HEK293 (cell line): ENCODE results near the gene CSK.
A peak's percentile ranks its signal among the peaks of the same experiment; 100 is the strongest.

Source experiments
- CTCF ChIA-PET: fragments of 350-600 bp; formaldehyde crosslinking; extraction: SDS; loops from one replicate; lab custom pipeline; 2021; ENCODE audit warnings: antibody characterized with exemption; lab: Yijun Ruan, JAX
- POLR2A ChIA-PET: fragments of 300-600 bp; formaldehyde crosslinking; extraction: SDS; loops from one replicate; lab custom pipeline; 2020; ENCODE audit warnings: antibody characterized with exemption, inconsistent platforms; lab: Yijun Ruan, JAX
- H3K27ac ChIP-seq: fragments of 200-500 bp; sonication (Bioruptor generic); 2 replicates; pipeline ENCODE4 v1.5.1; 2014; ENCODE audit warnings: low read depth, low read length, control low read depth, inconsistent platforms; ENCODE audit errors: extremely low read depth
- H3K36me3 ChIP-seq, 2 experiments: fragments of 200-500 bp in 1 of 2; sonication (Bioruptor generic) in 1 of 2; 1 replicate in 1 of 2; 2 replicates in 1 of 2; pipeline ENCODE4 v1.5.1; 2014 to 2017; ENCODE audit warnings: inconsistent platforms in 2 of 2, low read length in 2 of 2; ENCODE audit not compliant: control insufficient read depth in 2 of 2, insufficient read depth in 1 of 2
- H3K4me1 ChIP-seq: fragments of 200-500 bp; sonication (Bioruptor generic); 2 replicates; pipeline ENCODE4 v1.5.1; 2014; ENCODE audit warnings: mild to moderate bottlenecking, low read length, inconsistent platforms; ENCODE audit not compliant: control insufficient read depth, insufficient read depth
- H3K4me3 ChIP-seq: 2 replicates; pipeline ENCODE4 v1.5.1; 2011; ENCODE audit warnings: low read depth, mild to moderate bottlenecking, control low read depth, low read length, moderate library complexity
- H3K9me3 ChIP-seq: fragments of 200-500 bp; sonication (Bioruptor generic); 2 replicates; pipeline ENCODE4 v1.5.1; 2014; ENCODE audit warnings: low read depth, low read length, inconsistent platforms; ENCODE audit not compliant: control insufficient read depth, insufficient read depth
- GFI1B ChIP-seq: fragments of 450-650 bp; formaldehyde crosslinking; IDR thresholded peaks from 2 replicates; pipeline ENCODE4 v1.5.1; 2016; ENCODE audit warnings: missing biosample characterization, missing genetic modification characterization
- INSM2 ChIP-seq: fragments of 450-650 bp; formaldehyde crosslinking; IDR thresholded peaks from 2 replicates; pipeline ENCODE4 v1.5.1; 2016; ENCODE audit warnings: missing biosample characterization, missing genetic modification characterization
- KLF1 ChIP-seq: fragments of 450-650 bp; formaldehyde crosslinking; IDR thresholded peaks from 2 replicates; pipeline ENCODE4 v1.5.1; 2016; ENCODE audit warnings: missing biosample characterization, missing genetic modification characterization
- KLF16 ChIP-seq: fragments of 450-650 bp; formaldehyde crosslinking; IDR thresholded peaks from 2 replicates; pipeline ENCODE4 v1.5.1; 2017; ENCODE audit warnings: missing biosample characterization, missing genetic modification characterization
- MEIS1 ChIP-seq: sonication (generic); formaldehyde crosslinking; IDR thresholded peaks from 2 replicates; pipeline ENCODE4 v1.8.1; 2022; ENCODE audit warnings: missing genetic modification reagents, mild to moderate bottlenecking, borderline replicate concordance
- PATZ1 ChIP-seq: fragments of 450-650 bp; formaldehyde crosslinking; IDR thresholded peaks from 2 replicates; pipeline ENCODE4 v1.5.1; 2016; ENCODE audit warnings: missing biosample characterization, missing genetic modification characterization
- PRDM1 ChIP-seq: fragments of 450-650 bp; formaldehyde crosslinking; IDR thresholded peaks from 2 replicates; pipeline ENCODE4; 2016; ENCODE audit warnings: missing biosample characterization, missing genetic modification characterization
- ZBTB20 ChIP-seq: fragments of 450-650 bp; formaldehyde crosslinking; IDR thresholded peaks from 2 replicates; pipeline ENCODE4 v1.5.1; 2016; ENCODE audit warnings: missing biosample characterization, missing genetic modification characterization
- ZBTB48 ChIP-seq: fragments of 450-650 bp; formaldehyde crosslinking; IDR thresholded peaks from 2 replicates; pipeline ENCODE4 v1.5.1; 2016; ENCODE audit warnings: missing biosample characterization, missing genetic modification characterization
- ZEB2 ChIP-seq: fragments of 450-650 bp; formaldehyde crosslinking; IDR thresholded peaks from 2 replicates; pipeline ENCODE4 v1.5.1; 2016; ENCODE audit warnings: missing biosample characterization, missing genetic modification characterization
- ZNF121 ChIP-seq: fragments of 450-650 bp; formaldehyde crosslinking; IDR thresholded peaks from 2 replicates; pipeline ENCODE4 v1.5.1; 2016; ENCODE audit warnings: missing biosample characterization, missing genetic modification characterization
- ZNF132 ChIP-seq: fragments of 450-650 bp; formaldehyde crosslinking; IDR thresholded peaks from 2 replicates; pipeline ENCODE4 v1.5.1; 2017; ENCODE audit warnings: missing biosample characterization, missing genetic modification characterization, borderline replicate concordance
- ZNF140 ChIP-seq: fragments of 450-650 bp; formaldehyde crosslinking; IDR thresholded peaks from 2 replicates; pipeline ENCODE4 v1.5.1; 2016; ENCODE audit warnings: missing biosample characterization, missing genetic modification characterization
- ZNF214 ChIP-seq: fragments of 450-650 bp; formaldehyde crosslinking; IDR thresholded peaks from 2 replicates; pipeline ENCODE4 v1.5.1; 2017; ENCODE audit warnings: missing biosample characterization, mild to moderate bottlenecking, missing genetic modification characterization, borderline replicate concordance
- ZNF221 ChIP-seq: fragments of 450-650 bp; formaldehyde crosslinking; IDR thresholded peaks from 2 replicates; pipeline ENCODE4 v1.5.1; 2017; ENCODE audit warnings: missing biosample characterization, missing genetic modification characterization, borderline replicate concordance
- ZNF324 ChIP-seq: fragments of 450-650 bp; formaldehyde crosslinking; IDR thresholded peaks from 2 replicates; pipeline ENCODE4 v1.5.1; 2016; ENCODE audit warnings: missing biosample characterization, missing genetic modification characterization
- ZNF48 ChIP-seq: fragments of 450-650 bp; formaldehyde crosslinking; IDR thresholded peaks from 2 replicates; pipeline ENCODE4 v1.5.1; 2016; ENCODE audit warnings: missing biosample characterization, missing genetic modification characterization
- ZNF488 ChIP-seq: fragments of 450-650 bp; formaldehyde crosslinking; IDR thresholded peaks from 2 replicates; pipeline ENCODE4 v1.5.1; 2016; ENCODE audit warnings: missing biosample characterization, missing genetic modification characterization
- ZNF549 ChIP-seq: fragments of 450-650 bp; IDR thresholded peaks from 2 replicates; pipeline ENCODE4 v1.5.1; 2018; ENCODE audit warnings: missing biosample characterization, missing genetic modification characterization, mild to moderate bottlenecking, inconsistent platforms, moderate library complexity
- ZNF624 ChIP-seq: fragments of 450-650 bp; formaldehyde crosslinking; IDR thresholded peaks from 2 replicates; pipeline ENCODE4 v1.5.1; 2017; ENCODE audit warnings: missing biosample characterization, missing genetic modification characterization
- ZNF658 ChIP-seq: fragments of 450-650 bp; formaldehyde crosslinking; IDR thresholded peaks from 2 replicates; pipeline ENCODE4; 2016; ENCODE audit warnings: missing biosample characterization, missing genetic modification characterization
- ZNF785 ChIP-seq: fragments of 450-650 bp; formaldehyde crosslinking; IDR thresholded peaks from 2 replicates; pipeline ENCODE4 v1.5.1; 2016; ENCODE audit warnings: missing biosample characterization, missing genetic modification characterization
- ZNF837 ChIP-seq: fragments of 450-650 bp; formaldehyde crosslinking; IDR thresholded peaks from 2 replicates; pipeline ENCODE4 v1.5.1; 2016; ENCODE audit warnings: missing biosample characterization, missing genetic modification characterization
- TF ChIP-seq, protein P1 (sequence below): fragments of 450-650 bp; formaldehyde crosslinking; IDR thresholded peaks from 2 replicates; pipeline ENCODE4 v1.5.1; 2016; ENCODE audit warnings: missing biosample characterization, missing genetic modification characterization
- TF ChIP-seq, protein P2 (sequence below): fragments of 450-650 bp; formaldehyde crosslinking; IDR thresholded peaks from 2 replicates; pipeline ENCODE4 v1.5.0; 2017; ENCODE audit warnings: missing biosample characterization, missing genetic modification characterization, borderline replicate concordance
- TF ChIP-seq, protein P3 (sequence below): fragments of 450-650 bp; IDR thresholded peaks from 2 replicates; pipeline ENCODE4 v1.5.1; 2018; ENCODE audit warnings: missing biosample characterization, mild to moderate bottlenecking, missing genetic modification characterization

CSK gene

GRCh38 chr15:74792227-74793016, 10.5 kb downstream of the CSK start:
- H3K4me1 ChIP-seq, result peaks cover 48% of the 10 kb centered on the region
- no peaks in the 10 kb centered on the region for H3K9me3 ChIP-seq
- H3K36me3 ChIP-seq, result peaks cover 8 to 18% of the 10 kb centered on the region in 2 experiments; a peak in 2 of 3 replicates
- H3K27ac ChIP-seq, result no peak overlapping the region
- no peak overlapping the region for H3K4me3 ChIP-seq
- ChIA-PET POLR2A (interaction anchor here (0.8 to 1.4 kb wide), 3 partner anchors 11 to 146 kb away, joined by 3 to 5 read pairs (median 3); partner anchors contain the start of genes COX5A and CSK), CTCF (interaction anchor here (0.8 to 25.7 kb wide), 6 partner anchors 8 to 251 kb away, joined by 3 to 649 read pairs (median 4); partner anchors contain the start of gene CSK)
- TF ChIP-seq ZNF221 (tag by site-specific recombination), result no peak
- TF ChIP-seq ZNF121 (tag by site-specific recombination), result no peak
- TF ChIP-seq ZNF132, result no peak
- TF ChIP-seq GFI1B, result no peak
- TF ChIP-seq, protein P1, sequence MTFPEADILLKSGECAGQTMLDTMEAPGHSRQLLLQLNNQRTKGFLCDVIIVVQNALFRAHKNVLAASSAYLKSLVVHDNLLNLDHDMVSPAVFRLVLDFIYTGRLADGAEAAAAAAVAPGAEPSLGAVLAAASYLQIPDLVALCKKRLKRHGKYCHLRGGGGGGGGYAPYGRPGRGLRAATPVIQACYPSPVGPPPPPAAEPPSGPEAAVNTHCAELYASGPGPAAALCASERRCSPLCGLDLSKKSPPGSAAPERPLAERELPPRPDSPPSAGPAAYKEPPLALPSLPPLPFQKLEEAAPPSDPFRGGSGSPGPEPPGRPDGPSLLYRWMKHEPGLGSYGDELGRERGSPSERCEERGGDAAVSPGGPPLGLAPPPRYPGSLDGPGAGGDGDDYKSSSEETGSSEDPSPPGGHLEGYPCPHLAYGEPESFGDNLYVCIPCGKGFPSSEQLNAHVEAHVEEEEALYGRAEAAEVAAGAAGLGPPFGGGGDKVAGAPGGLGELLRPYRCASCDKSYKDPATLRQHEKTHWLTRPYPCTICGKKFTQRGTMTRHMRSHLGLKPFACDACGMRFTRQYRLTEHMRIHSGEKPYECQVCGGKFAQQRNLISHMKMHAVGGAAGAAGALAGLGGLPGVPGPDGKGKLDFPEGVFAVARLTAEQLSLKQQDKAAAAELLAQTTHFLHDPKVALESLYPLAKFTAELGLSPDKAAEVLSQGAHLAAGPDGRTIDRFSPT (tag by site-specific recombination), result no peak
- TF ChIP-seq KLF1 (tag by site-specific recombination), result 0 out of 2 replicates have a peak, but pooled peaks have one; percentile 19
- TF ChIP-seq PRDM1 (tag by site-specific recombination), result no peak
- TF ChIP-seq ZBTB20, result peak; percentile 51; the same call in 1 of the 2 replicates
- TF ChIP-seq ZEB2 (tag by site-specific recombination), result no peak
- no peak for TF ChIP-seq ZNF658 (tag by site-specific recombination)
- no peak for TF ChIP-seq INSM2 (tag by site-specific recombination)
- no peak for TF ChIP-seq ZNF785
- TF ChIP-seq, protein P2, sequence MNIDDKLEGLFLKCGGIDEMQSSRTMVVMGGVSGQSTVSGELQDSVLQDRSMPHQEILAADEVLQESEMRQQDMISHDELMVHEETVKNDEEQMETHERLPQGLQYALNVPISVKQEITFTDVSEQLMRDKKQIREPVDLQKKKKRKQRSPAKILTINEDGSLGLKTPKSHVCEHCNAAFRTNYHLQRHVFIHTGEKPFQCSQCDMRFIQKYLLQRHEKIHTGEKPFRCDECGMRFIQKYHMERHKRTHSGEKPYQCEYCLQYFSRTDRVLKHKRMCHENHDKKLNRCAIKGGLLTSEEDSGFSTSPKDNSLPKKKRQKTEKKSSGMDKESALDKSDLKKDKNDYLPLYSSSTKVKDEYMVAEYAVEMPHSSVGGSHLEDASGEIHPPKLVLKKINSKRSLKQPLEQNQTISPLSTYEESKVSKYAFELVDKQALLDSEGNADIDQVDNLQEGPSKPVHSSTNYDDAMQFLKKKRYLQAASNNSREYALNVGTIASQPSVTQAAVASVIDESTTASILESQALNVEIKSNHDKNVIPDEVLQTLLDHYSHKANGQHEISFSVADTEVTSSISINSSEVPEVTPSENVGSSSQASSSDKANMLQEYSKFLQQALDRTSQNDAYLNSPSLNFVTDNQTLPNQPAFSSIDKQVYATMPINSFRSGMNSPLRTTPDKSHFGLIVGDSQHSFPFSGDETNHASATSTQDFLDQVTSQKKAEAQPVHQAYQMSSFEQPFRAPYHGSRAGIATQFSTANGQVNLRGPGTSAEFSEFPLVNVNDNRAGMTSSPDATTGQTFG (tag by site-specific recombination), result no peak
- TF ChIP-seq ZNF324 (tag by site-specific recombination), result no peak
- TF ChIP-seq, protein P3, sequence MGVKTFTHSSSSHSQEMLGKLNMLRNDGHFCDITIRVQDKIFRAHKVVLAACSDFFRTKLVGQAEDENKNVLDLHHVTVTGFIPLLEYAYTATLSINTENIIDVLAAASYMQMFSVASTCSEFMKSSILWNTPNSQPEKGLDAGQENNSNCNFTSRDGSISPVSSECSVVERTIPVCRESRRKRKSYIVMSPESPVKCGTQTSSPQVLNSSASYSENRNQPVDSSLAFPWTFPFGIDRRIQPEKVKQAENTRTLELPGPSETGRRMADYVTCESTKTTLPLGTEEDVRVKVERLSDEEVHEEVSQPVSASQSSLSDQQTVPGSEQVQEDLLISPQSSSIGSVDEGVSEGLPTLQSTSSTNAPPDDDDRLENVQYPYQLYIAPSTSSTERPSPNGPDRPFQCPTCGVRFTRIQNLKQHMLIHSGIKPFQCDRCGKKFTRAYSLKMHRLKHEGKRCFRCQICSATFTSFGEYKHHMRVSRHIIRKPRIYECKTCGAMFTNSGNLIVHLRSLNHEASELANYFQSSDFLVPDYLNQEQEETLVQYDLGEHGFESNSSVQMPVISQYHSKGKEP (tag by site-specific recombination), result no peak
- 0 out of 2 replicates have a peak, but pooled peaks have one; percentile 15 for TF ChIP-seq ZBTB48 (tag by site-specific recombination)
- TF ChIP-seq ZNF488 (tag by site-specific recombination), result no peak
- TF ChIP-seq MEIS1 (CRISPR knock-in tag), result no peak
- TF ChIP-seq KLF16 (tag by site-specific recombination), result no peak
- TF ChIP-seq ZNF549, result no peak
- TF ChIP-seq ZNF48, result no peak
- no peak for TF ChIP-seq ZNF624 (tag by site-specific recombination)
- TF ChIP-seq ZNF214, result no peak
- TF ChIP-seq PATZ1 (tag by site-specific recombination), result peak; percentile 19; the same call in 1 of the 2 replicates
- TF ChIP-seq ZNF140 (tag by site-specific recombination), result no peak
- no peak for TF ChIP-seq ZNF837
